Fibroblast of the conjunctiva (primary cell): Measurements from ENCODE around the gene ANXA3.
"Not testable (repeated sequence)": the region's sequence is repeated elsewhere in the genome, so short reads cannot be mapped to it uniquely, and the experiment has no call there.

Source experiments
- DNase-seq: peaks from one replicate; pipeline ENCODE4 v3.0.0-alpha.2; 2010; ENCODE audit warnings: low read depth

Gene ANXA3

GRCh38 chr4:78543424-78544125, 8.0 kb upstream of the ANXA3 start:
- DNase-seq = no peak

- no peak for DNase-seq
Observed at GRCh38 chr4:78544678-78545077, 6.9 kb upstream of the ANXA3 start.

- DNase-seq = no peak
Observed at GRCh38 chr4:78545275-78546246, 6.0 kb upstream of the ANXA3 start.

- DNase-seq = not testable (repeated sequence)
Observed at GRCh38 chr4:78547899-78548298, 3.7 kb upstream of the ANXA3 start.

- not testable (repeated sequence) for DNase-seq
Observed at GRCh38 chr4:78548889-78549288, 2.7 kb upstream of the ANXA3 start.

- DNase-seq = no peak
Observed at GRCh38 chr4:78552389-78553042, 946 bp downstream of the ANXA3 start.

- no peak for DNase-seq
Observed at GRCh38 chr4:78553043-78553396, 1.4 kb downstream of the ANXA3 start.

GRCh38 chr4:78553529-78554060, 2.0 kb downstream of the ANXA3 start:
- DNase-seq = no peak

GRCh38 chr4:78556665-78557064, 5.1 kb downstream of the ANXA3 start:
- no peak for DNase-seq

GRCh38 chr4:78557841-78558240, 6.3 kb downstream of the ANXA3 start:
- no peak for DNase-seq

GRCh38 chr4:78558410-78558809, 6.8 kb downstream of the ANXA3 start:
- DNase-seq = no peak

GRCh38 chr4:78560296-78560963, 8.9 kb downstream of the ANXA3 start:
- peak; percentile 32 for DNase-seq

- DNase-seq = no peak
Observed at GRCh38 chr4:78561677-78562076, 10.1 kb downstream of the ANXA3 start.

- DNase-seq = no peak
Observed at GRCh38 chr4:78562687-78563086, 11.1 kb downstream of the ANXA3 start.

- DNase-seq = peak; percentile 32
Observed at GRCh38 chr4:78565971-78566372, 14.4 kb downstream of the ANXA3 start.

- no peak for DNase-seq
Observed at GRCh38 chr4:78566834-78567499, 15.4 kb downstream of the ANXA3 start.

- DNase-seq = no peak
Observed at GRCh38 chr4:78567500-78568060, 16.0 kb downstream of the ANXA3 start.

GRCh38 chr4:78568640-78569305, 17.2 kb downstream of the ANXA3 start:
- no peak for DNase-seq

GRCh38 chr4:78569306-78569821, 17.8 kb downstream of the ANXA3 start:
- DNase-seq = peak; percentile 63

- no peak for DNase-seq
Observed at GRCh38 chr4:78570117-78570516, 18.5 kb downstream of the ANXA3 start.
